NCI-H1930 (cell line): ENCODE measurements around the gene MAZ.
"Not testable (repeated sequence)": the region's sequence is repeated elsewhere in the genome, so short reads cannot be mapped to it uniquely, and the experiment has no call there.

Experiments
- DNase-seq, 2 experiments: peaks; one replicate each; lab custom pipeline; 2025; lab: John Stamatoyannopoulos, UW

MAZ gene

GRCh38 chr16:29784901-29785500 is 21.3 kb upstream of the MAZ start:
- no peak for DNase-seq

DNA sequence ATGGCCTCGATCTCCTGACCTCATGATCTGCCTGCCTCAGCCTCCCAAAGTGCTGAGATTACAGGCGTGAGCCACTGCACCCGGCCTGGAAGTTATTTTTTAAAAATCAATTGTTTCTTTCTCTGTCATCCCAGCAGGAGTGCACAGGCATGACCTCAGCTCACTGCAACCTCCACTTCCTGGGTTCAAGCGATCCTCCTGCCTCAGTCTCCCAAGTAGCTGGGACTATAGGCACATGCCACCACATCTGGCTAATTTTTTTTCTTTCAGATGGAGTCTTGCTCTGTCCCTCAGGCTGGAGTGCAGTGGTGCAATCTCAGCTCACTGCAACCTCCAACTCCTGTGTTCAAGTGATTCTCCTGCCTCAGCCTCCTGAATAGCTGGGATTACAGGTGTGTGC is 19.2 kb upstream of the MAZ start:
- not testable (repeated sequence) for DNase-seq

GRCh38 chr16:29789775-29790182 is 16.6 kb upstream of the MAZ start:
- DNase-seq, result no peak

DNA sequence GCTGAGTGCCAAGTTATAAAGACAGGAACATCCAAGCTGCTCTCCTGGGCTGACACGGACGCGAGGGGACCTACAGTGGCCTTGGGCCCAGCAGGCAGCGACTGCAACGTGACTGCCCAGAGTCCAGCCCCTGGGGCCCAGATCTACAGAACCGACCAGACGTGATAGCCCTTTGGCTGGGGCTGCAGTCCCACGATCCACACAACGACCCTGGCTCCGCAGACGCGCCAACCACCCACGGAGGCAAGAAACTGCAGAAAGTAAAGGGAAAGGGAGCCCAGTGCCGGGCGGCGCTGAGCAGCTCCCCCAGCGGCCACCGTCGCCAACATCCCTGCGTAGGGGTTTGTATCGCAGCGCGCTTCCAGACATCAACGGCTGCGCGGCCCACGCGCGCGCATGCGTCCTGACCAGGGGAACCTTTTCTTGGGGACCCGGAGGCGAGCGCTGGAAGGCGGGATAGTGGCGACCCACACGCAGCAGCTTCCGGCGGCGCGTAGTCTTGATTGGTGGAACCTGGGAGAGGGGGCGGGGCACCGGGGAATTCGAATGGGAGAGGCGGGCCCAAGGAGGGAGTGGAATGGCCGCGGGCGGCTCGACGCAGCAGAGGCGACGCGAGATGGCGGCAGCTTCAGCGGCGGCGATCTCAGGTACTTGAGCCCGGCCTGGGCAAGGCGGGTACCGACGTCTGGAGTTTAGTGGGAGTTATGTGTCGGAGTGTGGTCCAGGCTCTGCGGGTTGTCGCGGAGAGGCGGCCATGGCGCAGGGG is 16.0 kb upstream of the MAZ start, which contains the start of gene KIF22:
Gene KIF22 (plus strand): TSS at position 569 of the 766 bp plus-strand sequence. CDS start 9 bp downstream, at position 578.
- DNase-seq, result peak; percentile 99

GRCh38 chr16:29790949-29791844 is 15.1 kb upstream of the MAZ start:
- no peak for DNase-seq

GRCh38 chr16:29791845-29792807 is 14.2 kb upstream of the MAZ start:
- DNase-seq, result no peak

DNA sequence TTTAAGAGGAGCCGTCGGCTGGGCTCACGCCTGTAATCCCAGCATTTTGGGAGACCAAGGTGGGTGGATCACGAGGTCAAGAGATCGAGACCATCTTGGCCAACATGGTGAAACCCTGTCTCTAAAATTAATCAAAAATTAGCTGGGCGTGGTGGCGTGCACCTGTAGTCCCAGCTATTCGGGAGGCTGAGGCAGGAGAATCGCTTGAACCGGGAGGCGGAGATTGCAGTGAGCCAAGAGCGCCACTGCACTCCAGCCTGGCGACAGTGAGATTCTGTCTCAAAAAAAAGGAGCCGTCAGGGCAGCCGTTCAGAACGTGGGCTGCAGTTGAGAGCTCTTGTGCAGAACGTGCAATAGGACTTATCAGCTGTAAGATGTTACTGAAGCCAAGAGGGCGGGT is 13.2 kb upstream of the MAZ start:
- DNase-seq, result not testable (repeated sequence)

- no peak for DNase-seq
Observed at GRCh38 chr16:29794231-29794710, 12.1 kb upstream of the MAZ start.

DNA sequence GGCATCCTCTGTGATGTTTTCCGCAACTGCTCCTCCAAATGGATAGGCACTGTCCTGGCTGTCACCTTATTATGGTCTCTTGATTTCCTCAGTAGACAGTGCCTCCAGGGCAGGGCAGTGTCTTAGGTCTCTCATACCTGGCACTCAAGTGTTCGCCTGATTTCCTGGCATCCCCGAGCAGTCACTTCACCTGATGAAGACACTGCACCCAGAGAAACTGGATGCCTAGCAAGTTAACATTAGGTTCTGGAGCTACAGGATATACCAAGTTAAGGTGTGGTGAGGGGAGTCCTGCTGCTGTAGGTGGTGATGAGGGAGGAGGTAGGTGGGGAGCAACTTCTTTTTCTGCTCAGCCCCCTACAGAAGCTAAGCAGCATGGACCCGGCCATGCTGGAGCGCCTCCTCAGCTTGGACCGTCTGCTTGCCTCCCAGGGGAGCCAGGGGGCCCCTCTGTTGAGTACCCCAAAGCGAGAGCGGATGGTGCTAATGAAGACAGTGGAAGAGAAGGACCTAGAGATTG is 3.9 kb upstream of the MAZ start:
- DNase-seq, result no peak

GRCh38 chr16:29804020-29804419 is 2.3 kb upstream of the MAZ start:
- DNase-seq, result no peak

- peak in 1 of 2 experiments; percentile 21 for DNase-seq
Observed at GRCh38 chr16:29804455-29805231, 1.7 kb upstream of the MAZ start.

DNA sequence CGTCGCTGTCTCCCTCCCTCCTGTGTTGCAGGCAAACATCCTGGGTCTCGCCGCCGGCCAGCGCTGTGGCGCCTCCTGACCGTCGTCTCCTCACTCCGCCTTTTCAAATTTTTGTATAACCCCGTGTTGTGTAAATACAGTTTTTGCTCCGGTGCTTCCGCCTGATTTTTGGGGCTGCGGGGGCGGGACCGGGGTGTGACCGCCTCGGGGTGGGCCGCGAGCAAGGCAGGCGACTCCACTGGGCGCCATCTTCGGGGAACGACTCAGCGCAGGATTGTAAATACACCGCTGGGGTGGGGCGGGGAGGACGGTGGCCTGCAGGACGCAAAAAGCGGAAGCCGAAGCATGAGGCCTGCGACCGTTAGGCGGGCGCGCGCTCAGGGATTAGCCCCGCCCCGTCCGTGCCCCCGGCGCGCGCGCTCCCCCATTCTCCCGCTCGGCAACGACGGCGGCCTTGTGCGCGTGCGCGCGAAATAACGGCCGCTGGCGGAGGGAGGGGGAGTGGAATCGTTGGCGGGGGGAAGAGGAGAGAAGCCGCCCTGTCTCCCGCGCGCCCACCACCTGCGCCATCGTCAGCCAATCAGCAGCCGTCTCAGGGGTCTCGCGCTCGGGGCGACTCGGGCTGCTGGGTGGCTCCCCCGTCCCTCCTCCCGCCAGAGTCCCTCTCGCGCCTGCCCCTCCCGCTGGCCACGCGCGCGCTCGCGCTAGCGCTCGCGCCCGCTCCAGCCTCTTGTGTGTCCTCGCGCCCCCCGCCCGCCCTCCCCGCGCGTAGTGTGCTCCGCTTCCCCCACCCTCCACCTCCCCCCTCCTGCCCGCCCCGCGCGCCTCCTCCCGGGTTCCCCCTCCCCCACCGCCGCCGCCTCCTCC is 864 bp upstream of the MAZ start:
- peak; percentile 100 for DNase-seq

DNA sequence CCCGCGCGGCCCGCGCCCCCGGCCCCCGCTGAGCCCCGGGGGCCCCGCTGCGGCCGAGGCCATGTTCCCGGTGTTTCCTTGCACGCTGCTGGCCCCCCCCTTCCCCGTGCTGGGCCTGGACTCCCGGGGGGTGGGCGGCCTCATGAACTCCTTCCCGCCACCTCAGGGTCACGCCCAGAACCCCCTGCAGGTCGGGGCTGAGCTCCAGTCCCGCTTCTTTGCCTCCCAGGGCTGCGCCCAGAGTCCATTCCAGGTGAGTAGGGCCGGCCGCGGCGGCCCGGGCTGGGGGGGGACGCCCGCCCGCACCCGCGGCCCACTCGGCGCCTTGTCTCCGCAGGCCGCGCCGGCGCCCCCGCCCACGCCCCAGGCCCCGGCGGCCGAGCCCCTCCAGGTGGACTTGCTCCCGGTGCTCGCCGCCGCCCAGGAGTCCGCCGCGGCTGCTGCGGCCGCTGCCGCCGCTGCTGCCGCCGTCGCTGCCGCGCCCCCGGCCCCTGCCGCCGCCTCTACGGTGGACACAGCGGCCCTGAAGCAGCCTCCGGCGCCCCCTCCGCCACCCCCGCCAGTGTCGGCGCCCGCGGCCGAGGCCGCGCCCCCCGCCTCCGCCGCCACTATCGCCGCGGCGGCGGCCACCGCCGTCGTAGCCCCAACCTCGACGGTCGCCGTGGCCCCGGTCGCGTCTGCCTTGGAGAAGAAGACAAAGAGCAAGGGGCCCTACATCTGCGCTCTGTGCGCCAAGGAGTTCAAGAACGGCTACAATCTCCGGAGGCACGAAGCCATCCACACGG is 504 bp downstream of the MAZ start:
- DNase-seq, result peak; percentile 76 to 81

DNA sequence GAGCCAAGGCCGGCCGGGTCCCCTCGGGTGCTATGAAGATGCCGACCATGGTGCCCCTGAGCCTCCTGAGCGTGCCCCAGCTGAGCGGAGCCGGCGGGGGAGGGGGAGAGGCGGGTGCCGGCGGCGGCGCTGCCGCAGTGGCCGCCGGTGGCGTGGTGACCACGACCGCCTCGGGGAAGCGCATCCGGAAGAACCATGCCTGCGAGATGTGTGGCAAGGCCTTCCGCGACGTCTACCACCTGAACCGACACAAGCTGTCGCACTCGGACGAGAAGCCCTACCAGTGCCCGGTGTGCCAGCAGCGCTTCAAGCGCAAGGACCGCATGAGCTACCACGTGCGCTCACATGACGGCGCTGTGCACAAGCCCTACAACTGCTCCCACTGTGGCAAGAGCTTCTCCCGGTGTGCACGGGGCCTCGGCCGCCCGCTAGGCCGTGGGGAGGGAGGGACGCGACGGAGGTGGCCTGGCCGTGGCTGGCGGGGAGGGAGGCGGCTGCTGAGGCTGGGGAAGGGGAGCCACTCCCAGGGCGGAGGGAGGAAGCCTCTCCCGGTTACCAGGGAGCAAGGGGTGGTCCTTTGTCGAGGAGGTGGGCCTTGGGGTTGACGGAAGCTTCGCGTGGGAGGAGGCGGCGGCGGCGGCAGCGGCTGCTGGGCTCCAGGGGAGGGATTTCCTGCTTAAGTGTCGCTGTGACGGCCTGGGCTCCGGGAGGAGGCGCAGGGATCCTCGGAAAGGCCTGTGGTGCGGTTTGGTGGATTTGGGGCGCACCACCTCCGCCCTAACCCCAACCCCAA is 1.3 kb downstream of the MAZ start:
- peak; percentile 72 to 82 for DNase-seq

DNA sequence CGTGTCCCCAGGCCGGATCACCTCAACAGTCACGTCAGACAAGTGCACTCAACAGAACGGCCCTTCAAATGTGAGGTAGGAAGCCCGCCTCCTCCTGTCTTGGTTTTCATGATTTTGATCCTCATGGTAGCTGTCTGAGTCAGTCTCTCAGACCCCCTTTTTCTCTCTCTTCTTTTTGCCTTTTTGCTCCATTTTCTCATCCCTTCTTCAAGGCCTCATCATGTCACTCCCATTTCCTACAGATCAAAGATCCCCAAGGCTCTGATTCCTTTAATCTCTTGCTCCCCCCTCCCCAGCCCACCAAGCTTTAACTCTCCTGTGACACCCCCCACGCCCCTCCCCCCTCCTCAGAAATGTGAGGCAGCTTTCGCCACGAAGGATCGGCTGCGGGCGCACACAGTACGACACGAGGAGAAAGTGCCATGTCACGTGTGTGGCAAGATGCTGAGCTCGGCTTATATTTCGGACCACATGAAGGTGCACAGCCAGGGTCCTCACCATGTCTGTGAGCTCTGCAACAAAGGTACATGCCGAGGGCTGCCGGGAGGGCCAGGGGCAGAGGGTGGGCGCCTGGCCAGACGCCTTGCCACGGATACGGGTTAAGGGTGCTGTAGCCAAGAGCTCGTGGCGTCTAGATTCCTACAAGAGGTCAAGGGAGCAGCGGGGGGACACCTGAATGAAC is 2.0 kb downstream of the MAZ start:
- no peak for DNase-seq

- no peak for DNase-seq
Observed at GRCh38 chr16:29809031-29809747, 2.9 kb downstream of the MAZ start.
